DLD1 (cell line): ENCODE results near the gene C7.

Source experiments
- in situ Hi-C: cut with HindIII; loops from 2 replicates; pipeline ENCODE4 v1.10.0; 2017; ENCODE audit warnings: low sequenced_read_pairs

The C7 gene

GRCh38 chr5:40915341-40915926 lies 6.1 kb downstream of the C7 start:
- in situ Hi-C loops, result loop anchor here (25.0 kb wide), 1 partner anchor 722 kb away; no protein-coding TSS in a partner anchor

- in situ Hi-C loops, result loop anchor here (25.0 kb wide), 1 partner anchor 721 kb away; no protein-coding TSS in a partner anchor
Measured at GRCh38 chr5:40916226-40916625, 6.9 kb downstream of the C7 start.

- in situ Hi-C loops, result no loop called here
Measured at GRCh38 chr5:40928886-40929448, 19.7 kb downstream of the C7 start.

- in situ Hi-C loops, result no loop called here
Measured at GRCh38 chr5:40932766-40933165, 23.5 kb downstream of the C7 start.

- in situ Hi-C loops, result no loop called here
Measured at GRCh38 chr5:40937075-40937474, 27.8 kb downstream of the C7 start.

- in situ Hi-C loops, result no loop called here
Measured at GRCh38 chr5:40939753-40940152, 30.5 kb downstream of the C7 start.

GRCh38 chr5:40945111-40945510 lies 35.8 kb downstream of the C7 start:
- in situ Hi-C loops, result no loop called here

- in situ Hi-C loops, result no loop called here
Measured at GRCh38 chr5:40955313-40955712, 46.0 kb downstream of the C7 start.

GRCh38 chr5:40957048-40957447 lies 47.8 kb downstream of the C7 start:
- in situ Hi-C loops, result no loop called here

GRCh38 chr5:40958811-40959210 lies 49.5 kb downstream of the C7 start:
- in situ Hi-C loops, result no loop called here

GRCh38 chr5:40960037-40960436 lies 50.7 kb downstream of the C7 start:
- in situ Hi-C loops, result no loop called here

GRCh38 chr5:40962207-40962955 lies 53.1 kb downstream of the C7 start:
- in situ Hi-C loops, result no loop called here

- in situ Hi-C loops, result no loop called here
Measured at GRCh38 chr5:40972434-40972833, 63.1 kb downstream of the C7 start.

- in situ Hi-C loops, result no loop called here
Measured at GRCh38 chr5:40973364-40974004, 64.2 kb downstream of the C7 start.

GRCh38 chr5:40976041-40976440 lies 66.7 kb downstream of the C7 start:
- in situ Hi-C loops, result no loop called here

- in situ Hi-C loops, result no loop called here
Measured at GRCh38 chr5:40976836-40977235, 67.5 kb downstream of the C7 start.

GRCh38 chr5:40981420-40981819 lies 72.1 kb downstream of the C7 start:
- in situ Hi-C loops, result no loop called here

GRCh38 chr5:40983781-40984180 lies 74.5 kb downstream of the C7 start:
- in situ Hi-C loops, result no loop called here

- in situ Hi-C loops, result loop anchor here (5.0 kb wide), 1 partner anchor 62 kb away; no protein-coding TSS in a partner anchor
Measured at GRCh38 chr5:40984884-40985283, 75.6 kb downstream of the C7 start.

GRCh38 chr5:40985501-40985900 lies 76.2 kb downstream of the C7 start:
- in situ Hi-C loops, result loop anchor here (5.0 kb wide), 1 partner anchor 62 kb away; no protein-coding TSS in a partner anchor

GRCh38 chr5:40986666-40987065 lies 77.4 kb downstream of the C7 start:
- in situ Hi-C loops, result loop anchor here (5.0 kb wide), 1 partner anchor 61 kb away; no protein-coding TSS in a partner anchor
